HEK293T (cell line): Measurements from ENCODE around the gene BMP4.

Experiments
- CTCF ChIA-PET: fragments of 350-600 bp; formaldehyde crosslinking; extraction: SDS; loops from one replicate; lab custom pipeline; 2021; ENCODE audit warnings: antibody characterized with exemption, inconsistent platforms; lab: Yijun Ruan, JAX
- POLR2A ChIA-PET: fragments of 350-600 bp; formaldehyde crosslinking; extraction: SDS; loops from one replicate; lab custom pipeline; 2020; ENCODE audit warnings: antibody characterized with exemption, inconsistent platforms; lab: Yijun Ruan, JAX
- DNase-seq: peaks from one replicate; pipeline ENCODE4 v3.0.0; 2012; ENCODE audit warnings: mixed read lengths; ENCODE audit errors: extremely low spot score
- ARNT ChIP-seq: fragments of 450-650 bp; IDR thresholded peaks from 2 replicates; pipeline ENCODE4 v1.6.1; 2017; ENCODE audit warnings: mild to moderate bottlenecking
- BHLHE40 ChIP-seq: fragments of 450-650 bp; IDR thresholded peaks from 2 replicates; pipeline ENCODE4 v1.6.1; 2016; ENCODE audit warnings: mild to moderate bottlenecking, moderate library complexity, borderline replicate concordance
- CTBP1 ChIP-seq: fragments of 450-650 bp; IDR thresholded peaks from 2 replicates; pipeline ENCODE4 v1.6.1; 2016; ENCODE audit warnings: borderline replicate concordance
- ELF4 ChIP-seq: fragments of 450-650 bp; IDR thresholded peaks from 2 replicates; pipeline ENCODE4 v1.6.1; 2017; ENCODE audit warnings: antibody characterized with exemption
- FOXA1 ChIP-seq: fragments of 450-650 bp; IDR thresholded peaks from 2 replicates; pipeline ENCODE4 v1.6.1; 2016; ENCODE audit warnings: mild to moderate bottlenecking
- FOXK2 ChIP-seq: fragments of 450-650 bp; IDR thresholded peaks from 2 replicates; pipeline ENCODE4 v1.6.1; 2016; ENCODE audit warnings: mild to moderate bottlenecking
- FOXM1 ChIP-seq: fragments of 450-650 bp; IDR thresholded peaks from 2 replicates; pipeline ENCODE4 v1.6.1; 2017; ENCODE audit warnings: mild to moderate bottlenecking, borderline replicate concordance
- HDGF ChIP-seq: fragments of 450-650 bp; IDR thresholded peaks from 2 replicates; pipeline ENCODE4 v1.6.1; 2017; ENCODE audit warnings: antibody characterized with exemption, borderline replicate concordance
- L3MBTL2 ChIP-seq: fragments of 450-650 bp; conservative IDR thresholded peaks from 2 replicates; pipeline ENCODE4 v1.6.1; 2016; ENCODE audit warnings: mild to moderate bottlenecking
- LEF1 ChIP-seq: fragments of 450-650 bp; IDR thresholded peaks from 2 replicates; pipeline ENCODE4 v1.6.1; 2017; ENCODE audit warnings: mild to moderate bottlenecking, borderline replicate concordance
- NFRKB ChIP-seq: fragments of 450-650 bp; IDR thresholded peaks from 2 replicates; pipeline ENCODE4 v1.6.1; 2016; ENCODE audit warnings: mild to moderate bottlenecking, moderate library complexity
- SP1 ChIP-seq: fragments of 450-650 bp; IDR thresholded peaks from 2 replicates; pipeline ENCODE4 v1.6.1; 2017
- SUZ12 ChIP-seq: fragments of 450-650 bp; IDR thresholded peaks from 2 replicates; pipeline ENCODE4 v1.6.1; 2016; ENCODE audit warnings: mild to moderate bottlenecking
- TARDBP ChIP-seq: fragments of 450-650 bp; IDR thresholded peaks from 2 replicates; pipeline ENCODE4 v1.6.1; 2016
- ZNF384 ChIP-seq: fragments of 450-650 bp; IDR thresholded peaks from 2 replicates; pipeline ENCODE4 v1.6.1; 2016
- TF ChIP-seq, protein P1 (sequence below): fragments of 450-650 bp; IDR thresholded peaks from 2 replicates; pipeline ENCODE4 v1.6.1; 2016

BMP4 gene

GRCh38 chr14:53946404-53947093 lies 10.1 kb downstream of the BMP4 start:
- no peak for DNase-seq
- ChIA-PET POLR2A (no interaction called here), CTCF (interaction anchor here (0.6 to 0.9 kb wide), 4 partner anchors 67 to 1718 kb away, joined by 3 to 9 read pairs (median 4); no protein-coding TSS in a partner anchor)
- TF ChIP-seq, protein P1, sequence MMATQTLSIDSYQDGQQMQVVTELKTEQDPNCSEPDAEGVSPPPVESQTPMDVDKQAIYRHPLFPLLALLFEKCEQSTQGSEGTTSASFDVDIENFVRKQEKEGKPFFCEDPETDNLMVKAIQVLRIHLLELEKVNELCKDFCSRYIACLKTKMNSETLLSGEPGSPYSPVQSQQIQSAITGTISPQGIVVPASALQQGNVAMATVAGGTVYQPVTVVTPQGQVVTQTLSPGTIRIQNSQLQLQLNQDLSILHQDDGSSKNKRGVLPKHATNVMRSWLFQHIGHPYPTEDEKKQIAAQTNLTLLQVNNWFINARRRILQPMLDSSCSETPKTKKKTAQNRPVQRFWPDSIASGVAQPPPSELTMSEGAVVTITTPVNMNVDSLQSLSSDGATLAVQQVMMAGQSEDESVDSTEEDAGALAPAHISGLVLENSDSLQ, result no peak

DNA sequence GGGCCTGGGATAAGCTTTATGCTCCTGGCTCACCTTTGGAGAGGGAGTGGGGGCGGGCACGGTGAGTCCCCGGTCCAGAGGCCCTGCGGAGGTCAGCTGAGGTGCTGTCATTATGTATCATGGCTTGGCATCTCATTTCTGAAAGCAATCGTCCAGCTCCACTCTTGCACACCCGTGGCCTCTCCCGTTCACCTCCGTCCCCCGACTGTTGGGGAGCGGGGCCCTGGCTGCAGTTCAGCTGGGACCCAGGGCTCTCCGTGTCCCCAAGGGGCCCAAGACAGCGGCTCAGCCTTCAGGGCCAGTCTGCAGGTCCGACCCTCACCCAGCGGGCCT lies 10.6 kb downstream of the BMP4 start:
- CTCF ChIA-PET, result interaction anchor here (0.6 to 0.9 kb wide), 3 partner anchors 67 to 1718 kb away, joined by 3 to 9 read pairs (median 3); no protein-coding TSS in a partner anchor

DNA sequence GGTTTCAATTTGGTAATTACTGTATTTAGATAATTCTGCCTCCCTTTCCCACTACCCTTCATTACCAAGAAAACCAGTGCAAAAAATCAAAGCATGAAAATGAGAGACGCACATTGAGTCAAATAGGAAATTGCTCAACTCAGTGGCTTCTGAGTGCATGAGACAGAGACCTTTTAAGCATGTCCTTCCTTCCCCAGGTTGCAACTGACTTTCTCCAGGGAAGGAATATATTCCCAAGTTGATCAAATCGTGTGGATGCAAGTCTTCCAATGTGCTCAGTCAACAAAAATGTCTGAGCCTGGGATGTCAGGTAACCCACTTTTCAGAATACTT lies 12.9 kb downstream of the BMP4 start:
- TF ChIP-seq, protein P1, result no peak
- no peak for TF ChIP-seq NFRKB
- TF ChIP-seq FOXA1, result no peak
- no peak for TF ChIP-seq FOXK2
- TF ChIP-seq L3MBTL2, result no peak
- no peak for TF ChIP-seq ELF4
- no peak for TF ChIP-seq SUZ12
- no peak for TF ChIP-seq ZNF384
- TF ChIP-seq HDGF, result no peak
- TF ChIP-seq ARNT, result no peak
- TF ChIP-seq TARDBP, result no peak
- no peak for DNase-seq
- ChIA-PET POLR2A (interaction anchor here (1.1 to 3.4 kb wide), 2 partner anchors 7 to 10 kb away, joined by 4 to 20 read pairs; no protein-coding TSS in a partner anchor), CTCF (no interaction called here)

More for the DNA sequence above, 10.6 kb downstream of the BMP4 start:
- TF ChIP-seq FOXM1 (no peak), ARNT (no peak), NFRKB (no peak), SP1 (no peak), SUZ12 (no peak), FOXA1 (no peak), ZNF384 (no peak), L3MBTL2 (no peak), LEF1 (no peak), ELF4 (no peak), HDGF (no peak)
- no peak for DNase-seq
- POLR2A ChIA-PET, result no interaction called here

DNA sequence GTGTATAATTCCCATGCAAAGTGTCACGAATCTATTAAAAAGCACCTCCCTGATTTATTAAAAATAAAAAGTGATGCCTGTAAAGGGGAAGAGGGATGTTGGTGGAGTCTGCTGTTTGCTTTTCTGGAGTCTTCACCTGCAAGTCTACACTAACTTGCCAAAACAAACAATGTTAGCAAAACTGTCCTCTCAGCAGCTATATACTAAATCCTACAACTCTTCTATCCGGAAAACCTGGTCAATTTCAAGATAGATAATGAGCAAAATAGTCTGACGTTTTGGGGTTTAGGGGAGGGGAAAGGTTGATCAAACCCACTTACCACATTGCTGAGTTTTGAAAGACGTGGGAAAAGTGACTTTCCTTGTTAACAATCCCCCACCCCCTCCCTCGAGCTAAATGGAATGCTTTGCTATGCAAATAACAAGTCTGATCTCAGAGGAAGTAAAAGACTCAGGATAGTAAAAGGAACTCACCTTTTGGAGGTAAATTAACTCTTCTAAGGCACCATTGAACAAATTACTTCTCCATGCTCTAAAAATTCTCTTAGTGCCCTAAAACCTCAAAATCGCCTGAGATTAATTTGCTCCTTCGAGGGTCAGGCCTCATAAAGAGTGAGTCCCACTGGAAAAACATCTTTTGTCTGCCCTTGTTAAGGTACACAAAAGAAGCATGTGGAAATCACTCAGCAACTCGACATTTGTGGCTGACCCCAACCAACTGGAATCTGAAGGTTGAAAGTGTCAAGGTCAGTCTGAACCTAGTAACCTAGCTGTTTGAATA lies 13.5 kb downstream of the BMP4 start:
- no peak for TF ChIP-seq SUZ12
- no peak for TF ChIP-seq L3MBTL2
- TF ChIP-seq, protein P1, result no peak
- TF ChIP-seq ZNF384, result no peak
- no peak for TF ChIP-seq HDGF
- TF ChIP-seq TARDBP, result no peak
- ChIA-PET CTCF (no interaction called here), POLR2A (interaction anchor here (1.1 to 3.4 kb wide), 2 partner anchors 8 to 10 kb away, joined by 4 to 20 read pairs; no protein-coding TSS in a partner anchor)
- no peak for DNase-seq

DNA sequence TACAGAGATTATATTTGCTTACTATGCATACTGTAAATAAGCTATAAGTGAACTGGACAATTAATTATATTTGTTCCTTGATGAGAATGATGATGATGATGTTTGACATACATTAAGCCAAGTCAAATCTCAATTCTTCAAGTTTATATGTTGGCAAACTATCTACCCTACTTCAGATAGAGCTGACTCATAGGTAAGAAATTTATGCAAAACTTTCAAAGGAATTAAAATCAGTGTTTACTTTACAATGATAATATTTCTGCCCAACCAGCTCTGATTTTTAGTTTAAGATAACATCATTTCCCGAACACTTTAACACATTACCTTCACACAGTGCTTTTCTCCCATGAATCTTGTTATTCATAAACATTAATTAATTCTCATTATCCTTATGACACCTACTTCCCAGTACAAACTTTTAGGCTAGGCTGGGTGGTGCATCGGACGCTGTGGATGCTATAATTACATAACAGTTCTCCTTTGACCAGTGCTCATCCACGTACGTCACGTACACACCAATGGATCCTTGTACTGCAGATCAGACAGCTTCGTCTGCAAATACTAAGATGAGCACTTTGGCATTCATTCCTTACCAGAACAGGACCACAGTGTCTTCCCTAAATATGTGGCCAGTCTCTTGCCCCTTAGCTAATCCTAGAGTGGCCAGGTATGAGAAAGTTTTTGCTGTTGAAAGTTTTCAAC lies 18.3 kb downstream of the BMP4 start:
- no peak for DNase-seq

DNA sequence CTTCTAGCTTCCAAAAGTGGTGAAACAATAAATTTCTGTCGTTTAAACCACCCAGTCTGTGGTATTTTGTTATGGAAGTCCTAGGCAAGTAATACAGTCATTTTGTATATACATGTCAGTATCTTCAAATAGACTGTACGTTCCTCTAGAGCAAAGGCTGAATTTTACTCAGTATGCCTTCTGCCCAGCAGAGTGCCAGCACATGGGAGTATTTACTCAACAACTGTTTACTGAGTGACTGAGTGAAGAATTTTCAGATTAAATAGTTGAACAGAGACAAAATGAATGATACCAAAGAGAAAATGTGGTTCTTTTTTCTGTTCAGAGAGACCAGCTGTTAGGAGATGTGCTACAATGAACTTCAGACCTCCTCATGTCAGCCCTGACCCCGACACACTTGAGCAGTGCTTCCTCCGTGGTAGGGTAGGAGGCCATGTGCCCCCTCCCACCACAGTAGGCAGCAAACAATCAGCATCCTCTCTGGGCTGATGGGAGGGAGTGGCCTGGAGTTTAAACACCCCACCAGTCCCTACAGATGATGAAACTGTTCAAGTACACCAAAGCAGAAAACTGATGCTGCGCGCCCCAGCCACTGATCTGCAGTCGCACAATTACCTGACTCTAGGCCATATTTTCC lies 21.7 kb downstream of the BMP4 start:
- no peak for TF ChIP-seq ZNF384
- no peak for TF ChIP-seq CTBP1
- no peak for TF ChIP-seq SUZ12
- TF ChIP-seq ELF4, result no peak
- no peak for TF ChIP-seq TARDBP
- TF ChIP-seq FOXM1, result no peak
- no peak for TF ChIP-seq ARNT
- TF ChIP-seq FOXA1, result no peak
- TF ChIP-seq BHLHE40, result no peak
- no peak for TF ChIP-seq SP1
- TF ChIP-seq, protein P1, result no peak
- TF ChIP-seq LEF1, result no peak
- TF ChIP-seq HDGF, result no peak
- no peak for TF ChIP-seq FOXK2
- no peak for TF ChIP-seq NFRKB
- no peak for TF ChIP-seq L3MBTL2
- ChIA-PET POLR2A (interaction anchor here (2.1 kb wide), 1 partner anchor 18 kb away, joined by 11 read pairs; no protein-coding TSS in a partner anchor), CTCF (no interaction called here)
- DNase-seq, result no peak

More for the DNA sequence above, 18.3 kb downstream of the BMP4 start:
- TF ChIP-seq FOXA1 (no peak), LEF1 (no peak), L3MBTL2 (no peak)
- ChIA-PET POLR2A (interaction anchor here (1.9 to 2.5 kb wide), 2 partner anchors 13 to 15 kb away, joined by 5 to 11 read pairs; no protein-coding TSS in a partner anchor), CTCF (interaction anchor here (2.9 kb wide), 1 partner anchor 8 kb away, joined by 10 read pairs; no protein-coding TSS in a partner anchor)
